LNCAP (cell line): Measurements from ENCODE around the gene WWOX.

ENCODE experiments used
- CTCF ChIP-seq: fragments of 450-650 bp; IDR thresholded peaks from 2 replicates; pipeline ENCODE4 v1.5.1; 2017; ENCODE audit warnings: mild to moderate bottlenecking

Gene WWOX

GRCh38 chr16:78529881-78530280 lies 430.4 kb downstream of the WWOX start:
- no peak for TF ChIP-seq CTCF

GRCh38 chr16:78530283-78530682 lies 430.8 kb downstream of the WWOX start:
- TF ChIP-seq CTCF = no peak

GRCh38 chr16:78535098-78535497 lies 435.6 kb downstream of the WWOX start:
- TF ChIP-seq CTCF = no peak

- no peak for TF ChIP-seq CTCF
These were observed 438.1 kb downstream of the WWOX start for GRCh38 chr16:78537511-78537910.

- TF ChIP-seq CTCF = no peak
These were observed 438.8 kb downstream of the WWOX start for GRCh38 chr16:78538292-78538691.

GRCh38 chr16:78538919-78539318 lies 439.5 kb downstream of the WWOX start:
- no peak for TF ChIP-seq CTCF

- TF ChIP-seq CTCF = no peak
These were observed 443.0 kb downstream of the WWOX start for GRCh38 chr16:78542419-78542818.

GRCh38 chr16:78543023-78543422 lies 443.6 kb downstream of the WWOX start:
- no peak for TF ChIP-seq CTCF
